Measurements from ENCODE around the gene C4orf51. TPM values are rescaled to one million over a fixed set of nuclear protein-coding genes. Genes with fewer than 3 reads are reported as not detected.

Gene C4orf51
- total RNA-seq (2014; rRNA removed; shearing (Covaris generic)): not detected in 2 replicates

GRCh38 chr4:145679991-145680455, at the start of gene C4orf51:
C4orf51 (plus strand) TSS chr4:145680146; CDS start chr4:145680204, 58 bp downstream.

Other genes starting within 250 kb of the C4orf51 start
- 9.2 and 10.0 TPM in 2 replicates for gene SMAD1, start 198.3 kb upstream of the C4orf51 start, total RNA-seq (2014; rRNA removed; shearing (Covaris generic))
- gene MMAA, start 60.8 kb upstream of the C4orf51 start, total RNA-seq (2014; rRNA removed; shearing (Covaris generic)): 1.2 and 2.8 TPM in 2 replicates